GM19025 (cell line): ENCODE results near the gene CEP250.

Source experiments
- ATAC-seq: cut with Tn5 transposase; IDR thresholded peaks from one replicate; pipeline ENCODE4 v1.9.1; 2021; ENCODE audit warnings: mild to moderate bottlenecking, low read depth, moderate library complexity; ENCODE audit not compliant: unreplicated experiment

The CEP250 gene, protein sequence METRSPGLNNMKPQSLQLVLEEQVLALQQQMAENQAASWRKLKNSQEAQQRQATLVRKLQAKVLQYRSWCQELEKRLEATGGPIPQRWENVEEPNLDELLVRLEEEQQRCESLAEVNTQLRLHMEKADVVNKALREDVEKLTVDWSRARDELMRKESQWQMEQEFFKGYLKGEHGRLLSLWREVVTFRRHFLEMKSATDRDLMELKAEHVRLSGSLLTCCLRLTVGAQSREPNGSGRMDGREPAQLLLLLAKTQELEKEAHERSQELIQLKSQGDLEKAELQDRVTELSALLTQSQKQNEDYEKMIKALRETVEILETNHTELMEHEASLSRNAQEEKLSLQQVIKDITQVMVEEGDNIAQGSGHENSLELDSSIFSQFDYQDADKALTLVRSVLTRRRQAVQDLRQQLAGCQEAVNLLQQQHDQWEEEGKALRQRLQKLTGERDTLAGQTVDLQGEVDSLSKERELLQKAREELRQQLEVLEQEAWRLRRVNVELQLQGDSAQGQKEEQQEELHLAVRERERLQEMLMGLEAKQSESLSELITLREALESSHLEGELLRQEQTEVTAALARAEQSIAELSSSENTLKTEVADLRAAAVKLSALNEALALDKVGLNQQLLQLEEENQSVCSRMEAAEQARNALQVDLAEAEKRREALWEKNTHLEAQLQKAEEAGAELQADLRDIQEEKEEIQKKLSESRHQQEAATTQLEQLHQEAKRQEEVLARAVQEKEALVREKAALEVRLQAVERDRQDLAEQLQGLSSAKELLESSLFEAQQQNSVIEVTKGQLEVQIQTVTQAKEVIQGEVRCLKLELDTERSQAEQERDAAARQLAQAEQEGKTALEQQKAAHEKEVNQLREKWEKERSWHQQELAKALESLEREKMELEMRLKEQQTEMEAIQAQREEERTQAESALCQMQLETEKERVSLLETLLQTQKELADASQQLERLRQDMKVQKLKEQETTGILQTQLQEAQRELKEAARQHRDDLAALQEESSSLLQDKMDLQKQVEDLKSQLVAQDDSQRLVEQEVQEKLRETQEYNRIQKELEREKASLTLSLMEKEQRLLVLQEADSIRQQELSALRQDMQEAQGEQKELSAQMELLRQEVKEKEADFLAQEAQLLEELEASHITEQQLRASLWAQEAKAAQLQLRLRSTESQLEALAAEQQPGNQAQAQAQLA (N-terminal part only)

DNA sequence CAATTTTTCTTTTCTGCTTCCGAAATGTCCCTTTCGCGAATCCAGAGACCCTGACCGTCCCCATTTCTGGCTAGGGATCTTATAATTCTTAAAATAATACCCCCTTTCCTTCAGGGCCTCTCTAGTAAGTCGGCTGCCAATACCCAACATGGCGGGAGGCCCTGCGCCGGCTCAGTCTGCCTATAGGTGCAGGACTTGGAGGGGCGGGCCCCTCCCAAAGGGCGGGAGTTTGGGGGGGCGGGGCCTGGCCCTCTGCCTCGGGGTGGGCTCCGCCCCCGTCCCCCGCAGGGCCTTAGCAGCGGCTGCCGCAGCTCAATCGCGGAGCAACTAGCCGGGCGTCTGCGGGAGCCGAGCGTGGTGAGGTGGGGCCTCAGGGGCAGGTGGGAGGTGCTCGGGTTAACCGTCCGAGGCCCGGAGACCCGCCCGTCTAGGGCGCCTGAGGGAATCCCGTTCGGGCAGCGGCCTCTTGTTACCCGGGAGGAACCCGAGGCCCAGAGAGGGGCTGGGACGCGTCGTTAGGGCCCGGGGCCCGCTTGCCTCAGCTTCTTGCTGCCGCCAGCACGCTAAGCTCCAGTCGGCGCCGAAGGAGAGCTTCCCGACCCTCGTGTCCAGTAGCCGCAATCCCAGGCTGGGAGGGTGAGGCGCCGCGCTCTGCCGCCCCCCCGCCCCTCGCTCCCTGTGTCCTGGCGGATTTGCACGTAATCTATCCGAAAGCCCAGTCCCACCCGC is at the start of gene CEP250:
CEP250 (plus strand) TSS at position 718 of the 729 bp plus-strand sequence. CDS start 6,770 bp downstream, outside the sequence.
- ATAC-seq, result peak; percentile 89

GRCh38 chr20:35405775-35406174 is 49.6 kb upstream of the CEP250 start:
- ATAC-seq, result no peak

GRCh38 chr20:35408270-35408669 is 47.1 kb upstream of the CEP250 start:
- ATAC-seq, result no peak

GRCh38 chr20:35409542-35409941 is 45.9 kb upstream of the CEP250 start:
- no peak for ATAC-seq

GRCh38 chr20:35410613-35411012 is 44.8 kb upstream of the CEP250 start:
- no peak for ATAC-seq

- ATAC-seq, result no peak
These were observed 34.1 kb upstream of the CEP250 start for GRCh38 chr20:35421322-35421721.

GRCh38 chr20:35431621-35432429 is 23.6 kb upstream of the CEP250 start:
- ATAC-seq, result no peak

DNA sequence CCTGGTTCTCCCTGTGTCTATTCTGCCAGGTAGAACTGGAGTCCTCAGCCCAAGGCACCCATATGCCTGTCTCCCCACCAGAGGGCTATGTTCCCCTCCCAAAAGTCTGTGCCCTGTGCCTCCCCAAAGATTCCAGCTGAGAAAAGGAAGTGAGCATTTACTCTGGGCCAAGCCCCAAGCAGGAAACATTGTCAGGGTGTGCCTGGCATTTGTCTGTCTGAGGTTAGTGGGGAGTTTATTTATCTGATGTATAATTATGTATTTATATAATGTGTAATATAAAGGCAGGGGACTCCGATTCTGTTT is 23.0 kb upstream of the CEP250 start:
- ATAC-seq, result no peak

DNA sequence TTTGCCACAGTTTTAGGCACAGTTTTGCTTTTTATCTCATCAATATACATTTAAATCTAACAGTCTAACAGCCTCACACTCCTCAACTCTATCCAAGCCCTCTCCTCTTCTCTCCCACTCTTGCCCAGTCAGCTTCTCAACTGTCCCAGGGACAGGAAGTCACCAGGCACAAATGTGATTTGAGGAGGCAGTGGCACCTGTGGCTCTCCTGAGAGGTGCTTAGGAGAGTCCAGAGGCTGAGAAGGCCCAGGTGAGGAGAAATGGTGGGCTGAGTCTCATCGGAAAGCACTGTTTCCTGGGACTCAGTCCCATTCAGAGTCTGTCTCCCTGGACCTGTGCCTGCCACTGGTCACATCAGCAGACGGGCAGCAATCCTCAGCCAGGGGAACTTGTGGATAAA is 22.1 kb upstream of the CEP250 start:
- ATAC-seq, result no peak

DNA sequence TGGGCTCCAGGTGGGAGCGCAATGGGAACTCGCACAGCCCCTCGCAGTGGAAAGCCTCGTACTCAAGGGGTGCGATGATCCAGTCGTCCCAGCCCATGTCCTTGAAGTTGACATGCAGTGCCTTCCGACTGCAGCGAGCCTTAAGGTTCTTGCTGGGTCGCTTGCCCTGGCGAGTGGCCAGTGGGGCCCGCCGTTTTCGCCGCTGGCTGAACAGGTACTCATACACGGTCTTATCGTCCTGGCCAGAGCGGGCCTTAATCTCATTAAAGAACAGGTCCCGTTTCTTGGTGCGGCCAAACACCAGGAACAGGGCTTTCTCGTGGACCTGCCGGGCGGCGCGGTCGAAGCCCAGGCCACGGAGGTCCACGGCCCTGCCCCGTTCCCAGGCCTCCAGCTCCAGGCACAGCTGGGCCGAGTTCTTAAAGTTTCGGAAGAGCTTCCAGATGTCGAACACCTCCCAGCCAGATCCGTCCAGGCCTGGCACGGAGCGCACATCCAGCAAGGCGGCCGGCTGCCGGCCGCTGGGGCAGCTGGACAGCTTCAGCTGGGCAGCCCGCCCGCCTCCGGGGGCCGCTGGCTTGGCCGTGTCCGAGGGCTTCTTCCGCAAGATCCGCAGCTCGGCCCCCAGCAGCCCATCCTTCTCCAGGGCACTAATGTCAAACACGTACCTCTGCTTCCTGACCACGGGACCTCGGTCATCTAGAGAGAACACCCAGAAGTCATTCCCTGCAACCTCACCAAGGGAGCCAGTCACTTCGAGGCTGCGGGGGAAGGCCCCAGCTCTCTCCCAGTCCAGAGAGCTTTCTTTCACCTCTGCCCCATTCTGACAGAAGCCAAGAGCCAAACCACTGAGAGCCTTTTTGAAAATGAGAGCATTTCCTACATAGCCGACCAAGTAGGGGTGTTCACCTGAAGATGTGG is 21.1 kb upstream of the CEP250 start:
- no peak for ATAC-seq

GRCh38 chr20:35436177-35436573 is 19.2 kb upstream of the CEP250 start:
- no peak for ATAC-seq

DNA sequence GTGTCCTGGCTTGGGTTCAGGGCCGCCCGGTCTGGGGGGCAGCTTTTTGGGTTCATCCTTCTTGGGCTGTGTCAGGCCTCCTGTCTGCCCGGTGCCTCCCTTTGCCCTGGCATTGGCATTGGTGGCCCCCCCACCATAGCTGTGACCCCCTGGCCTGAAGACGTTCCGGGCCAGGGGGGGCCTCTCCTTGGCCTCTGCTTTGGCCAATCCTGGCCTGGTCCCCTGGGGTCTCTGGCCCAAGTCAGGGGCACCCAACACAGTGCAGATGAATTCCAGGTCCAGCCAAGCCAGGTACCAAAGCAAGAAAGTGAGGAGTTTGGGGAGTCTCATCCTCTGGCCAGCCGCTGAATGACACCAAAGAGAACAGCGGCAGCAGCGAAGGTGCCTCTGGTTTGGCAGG is 17.8 kb upstream of the CEP250 start:
- ATAC-seq, result no peak

DNA sequence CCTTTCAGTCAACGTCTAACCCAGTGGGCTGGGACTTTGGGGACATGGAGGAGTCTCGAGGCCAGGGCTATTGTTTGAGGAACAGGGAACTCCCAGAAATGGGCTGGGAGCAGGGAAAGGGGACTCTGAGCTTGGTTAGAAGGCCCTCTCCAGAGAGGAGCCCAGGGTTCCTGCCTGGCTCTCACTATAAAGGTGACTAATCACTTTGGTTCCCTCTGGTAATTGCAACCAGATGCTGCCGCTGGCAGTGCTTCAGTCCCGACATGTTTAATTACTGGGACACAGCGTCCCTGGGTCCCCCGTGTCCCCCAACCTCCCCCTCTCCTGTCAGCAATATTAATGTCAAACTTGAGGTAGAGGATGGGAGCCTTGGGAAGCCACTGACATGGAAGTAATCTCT is 12.4 kb upstream of the CEP250 start:
- no peak for ATAC-seq

DNA sequence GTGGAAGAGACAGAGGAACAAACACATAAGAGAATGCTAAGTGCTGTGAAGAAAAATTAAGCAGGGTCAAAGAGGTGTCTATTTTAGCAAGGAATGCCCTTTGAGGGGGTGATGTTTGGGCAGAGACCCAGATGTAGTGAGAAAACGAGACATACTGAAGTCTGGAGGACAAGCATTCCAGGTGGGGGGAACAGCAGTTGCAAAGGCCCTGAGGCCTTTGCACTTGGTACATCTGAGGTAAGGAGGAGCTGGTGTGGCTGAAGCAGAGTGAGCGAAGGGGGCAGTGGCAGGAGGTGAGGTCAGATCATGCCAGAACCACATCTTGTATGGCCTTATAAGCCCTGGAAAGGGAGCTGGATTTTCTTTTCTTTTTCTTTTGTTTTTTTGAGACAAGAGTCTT is 11.2 kb upstream of the CEP250 start:
- ATAC-seq, result no peak

- ATAC-seq, result no peak
These were observed 8.9 kb upstream of the CEP250 start for GRCh38 chr20:35446356-35447078.

DNA sequence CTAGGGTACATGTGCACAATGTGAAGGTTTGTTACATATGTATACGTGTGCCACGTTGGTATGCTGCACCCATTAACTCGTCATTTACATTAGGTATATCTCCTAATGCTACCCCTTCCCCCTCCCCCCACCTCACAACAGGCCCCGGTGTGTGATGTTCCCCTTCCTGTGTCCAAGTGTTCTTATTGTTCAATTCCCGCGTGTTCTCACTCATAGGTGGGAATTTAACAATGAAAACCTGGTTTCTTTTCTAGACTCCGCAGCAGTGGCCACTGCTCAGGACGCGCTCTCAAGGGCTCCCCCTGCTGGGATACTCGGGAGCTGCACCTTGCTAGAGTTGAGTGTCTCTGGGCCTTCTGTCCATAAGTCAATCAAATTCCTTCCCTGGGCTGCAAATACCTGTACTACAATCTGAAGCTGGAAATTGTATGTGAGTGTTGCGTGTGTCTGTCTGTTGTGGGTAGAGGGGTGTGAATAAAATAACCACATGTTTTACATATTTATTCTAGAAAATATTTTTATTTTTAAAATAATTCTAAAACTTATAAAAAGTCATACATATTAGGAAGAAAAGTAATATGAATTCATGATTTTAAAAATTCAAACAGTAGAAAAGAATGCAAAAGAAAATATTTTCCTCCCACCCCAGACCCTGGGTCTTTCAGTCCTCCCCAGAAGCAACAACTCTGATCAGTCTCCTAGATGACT is 8.2 kb upstream of the CEP250 start:
- no peak for ATAC-seq

DNA sequence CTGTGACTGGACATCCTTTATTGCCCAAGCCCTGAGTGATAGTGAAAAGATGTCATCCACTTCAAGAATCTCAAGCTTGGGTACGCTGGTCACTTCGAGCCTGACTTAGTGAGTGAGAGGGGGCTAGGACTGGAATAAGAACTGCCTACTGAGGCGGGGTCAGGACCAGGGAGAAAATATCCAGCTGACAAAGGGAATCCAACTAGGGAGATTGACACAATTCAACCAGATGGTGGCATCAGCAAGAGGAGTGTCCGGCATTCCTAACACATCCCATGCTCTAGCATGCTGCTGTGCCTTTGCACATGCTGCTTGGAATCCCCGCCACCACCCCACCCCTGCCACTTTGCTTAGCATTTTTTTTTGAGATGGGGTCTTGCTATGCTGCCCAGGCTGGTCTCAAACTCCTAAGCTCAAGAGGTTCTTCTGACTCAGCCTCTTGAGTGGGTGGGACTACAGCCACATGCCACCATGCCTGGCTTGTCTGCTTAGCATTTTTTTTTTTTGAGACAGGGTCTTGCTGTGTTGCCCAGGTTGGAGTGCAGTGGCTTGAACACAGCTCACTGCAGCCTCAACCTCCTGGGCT is 6.5 kb upstream of the CEP250 start:
- ATAC-seq, result no peak
